Mesothelial cell of epicardium (in vitro differentiated cells): Measurements from ENCODE around the gene FMNL2. TPM values are rescaled to one million over a fixed set of nuclear protein-coding genes. Genes with fewer than 3 reads are reported as not detected.
A peak's percentile ranks its signal among the peaks of the same experiment; 100 is the strongest.

ENCODE experiments used
- DNase-seq, 2 experiments: peaks; one replicate each; pipeline ENCODE4 v3.0.0; 2021; ENCODE audit warnings: low spot score in 2 of 2; ENCODE audit not compliant: unreplicated experiment in 2 of 2
- H3K27ac Mint-ChIP-seq: 2 replicates; pipeline ENCODE4 v1.8.0; 2021; ENCODE audit warnings: mixed read lengths
- H3K27me3 Mint-ChIP-seq: 2 replicates; pipeline ENCODE4 v1.8.0; 2021; ENCODE audit warnings: low read depth, mixed read lengths
- H3K36me3 Mint-ChIP-seq: 2 replicates; pipeline ENCODE4 v1.8.0; 2021; ENCODE audit warnings: mixed read lengths
- H3K4me1 Mint-ChIP-seq: 2 replicates; pipeline ENCODE4 v1.8.0; 2021; ENCODE audit warnings: mixed read lengths
- H3K4me3 Mint-ChIP-seq: 2 replicates; pipeline ENCODE4 v1.8.0; 2021; ENCODE audit warnings: mild to moderate bottlenecking, moderate library complexity, mixed read lengths
- H3K9me3 Mint-ChIP-seq: 2 replicates; pipeline ENCODE4 v1.8.0; 2021; ENCODE audit warnings: mixed read lengths
- CTCF ChIP-seq: fragments of 200-600 bp; sonication (generic); IDR thresholded peaks from one replicate; pipeline ENCODE4 v1.5.0; 2021; ENCODE audit warnings: antibody characterized with exemption; ENCODE audit not compliant: unreplicated experiment
- total RNA-seq: library from RNA; stranded (reverse); gene quantifications from 3 replicates; pipeline ENCODE4 v1.2.1, GENCODE V29; 2021

FMNL2 gene
- total RNA-seq, 1 donor from 2014 or later: 52.6 TPM

GRCh38 chr2:152406119-152406835, 71.3 kb downstream of the FMNL2 start:
- Mint-ChIP-seq H3K9me3 (no peaks in the 10 kb centered on the region), H3K27me3 (no peaks in the 10 kb centered on the region), H3K4me3 (no peak overlapping the region), H3K27ac (peak overlapping the region; percentile 24), H3K36me3 (no peaks in the 10 kb centered on the region), H3K4me1 (peaks cover 68% of the 10 kb centered on the region)
- no peak for TF ChIP-seq CTCF
- no peak for DNase-seq

GRCh38 chr2:152406836-152407161, 71.8 kb downstream of the FMNL2 start:
- Mint-ChIP-seq H3K27me3 (no peaks in the 10 kb centered on the region), H3K4me3 (no peak overlapping the region), H3K36me3 (no peaks in the 10 kb centered on the region), H3K27ac (peak overlapping the region; percentile 82), H3K9me3 (no peaks in the 10 kb centered on the region), H3K4me1 (peaks cover 68% of the 10 kb centered on the region)
- no peak for TF ChIP-seq CTCF
- DNase-seq: no peak

GRCh38 chr2:152407204-152407721, 72.3 kb downstream of the FMNL2 start:
- Mint-ChIP-seq H3K4me3 (peak overlapping the region; percentile 22), H3K36me3 (no peaks in the 10 kb centered on the region), H3K4me1 (peaks cover 67% of the 10 kb centered on the region), H3K9me3 (no peaks in the 10 kb centered on the region), H3K27me3 (no peaks in the 10 kb centered on the region), H3K27ac (peak overlapping the region; percentile 82)
- TF ChIP-seq CTCF: no peak
- peak in 1 of 2 experiments; percentile 55 for DNase-seq

- no peak for DNase-seq
- no peaks in the 10 kb centered on the region for H3K9me3 Mint-ChIP-seq
- no peaks in the 10 kb centered on the region for H3K36me3 Mint-ChIP-seq
- no peak for TF ChIP-seq CTCF
- H3K27me3 Mint-ChIP-seq: no peaks in the 10 kb centered on the region
- H3K27ac Mint-ChIP-seq: peak overlapping the region; percentile 82
- no peak overlapping the region for H3K4me3 Mint-ChIP-seq
- peaks cover 63% of the 10 kb centered on the region for H3K4me1 Mint-ChIP-seq
Measured at GRCh38 chr2:152407806-152408205, 72.8 kb downstream of the FMNL2 start.

- Mint-ChIP-seq H3K27ac (peak overlapping the region; percentile 82), H3K9me3 (no peaks in the 10 kb centered on the region)
- DNase-seq: no peak
Measured at GRCh38 chr2:152408254-152408653, 73.3 kb downstream of the FMNL2 start.

More at GRCh38 chr2:152408254-152408653, 73.3 kb downstream of the FMNL2 start:
- Mint-ChIP-seq H3K36me3 (no peaks in the 10 kb centered on the region), H3K4me1 (peaks cover 63% of the 10 kb centered on the region), H3K27me3 (no peaks in the 10 kb centered on the region), H3K4me3 (no peak overlapping the region)
- no peak for TF ChIP-seq CTCF
